HG03066 (cell line): ENCODE results near the gene PDK2.

Source experiments
- ATAC-seq: cut with Tn5 transposase; IDR thresholded peaks from one replicate; pipeline ENCODE4 v1.9.1; 2021; ENCODE audit warnings: low read depth; ENCODE audit not compliant: unreplicated experiment

Gene PDK2

DNA sequence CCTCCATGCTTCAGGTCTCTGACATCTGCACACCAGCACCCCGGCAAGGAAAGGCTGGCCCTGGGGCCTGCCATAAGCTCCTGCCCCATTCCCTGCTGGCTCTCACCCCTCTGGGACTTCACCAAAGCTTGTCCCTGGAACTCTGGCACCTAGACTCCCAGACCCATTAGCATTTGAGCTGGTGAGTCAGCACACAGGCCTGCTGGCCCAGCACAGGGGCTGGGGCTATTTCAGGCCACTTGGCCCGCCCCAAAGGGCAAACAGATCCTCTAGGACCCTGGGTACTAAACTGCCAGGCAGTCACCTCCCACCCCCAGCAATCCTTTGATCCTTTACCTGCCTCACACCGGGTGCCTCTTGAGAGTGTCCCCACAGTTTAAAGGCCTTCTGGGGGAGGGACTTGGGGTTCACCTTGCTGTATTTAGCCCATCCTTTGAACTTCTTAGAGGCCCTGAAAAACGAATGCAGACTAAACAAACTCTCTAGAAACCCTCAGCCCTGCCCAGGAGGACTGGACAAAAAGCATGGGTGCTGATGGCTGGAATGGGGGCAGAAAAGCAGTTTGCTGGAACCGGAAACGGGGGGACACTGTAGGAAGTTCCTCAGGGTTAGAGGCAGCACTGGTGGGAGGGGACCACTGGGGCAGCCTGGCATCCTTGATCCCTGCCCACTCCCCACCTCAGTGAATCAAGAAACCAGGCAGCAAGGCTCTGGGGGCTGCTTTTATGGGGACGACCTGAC is 38.0 kb downstream of the PDK2 start:
- no peak for ATAC-seq

DNA sequence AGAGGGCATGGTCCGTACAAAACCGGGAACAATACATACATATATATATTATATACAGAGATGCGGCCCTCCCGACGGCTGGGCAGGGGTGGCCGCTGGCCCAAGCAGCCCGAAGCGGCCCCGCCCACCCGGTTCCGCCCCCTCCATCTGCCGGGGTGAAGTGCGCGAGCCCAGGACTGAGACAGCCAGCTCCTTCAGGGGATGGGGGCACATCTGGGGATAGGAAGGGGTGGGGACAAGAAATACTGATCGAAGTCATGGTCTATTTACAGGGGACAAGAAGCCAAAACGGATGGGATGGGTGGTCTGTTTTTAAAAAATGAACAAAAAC is 38.6 kb downstream of the PDK2 start:
- ATAC-seq = no peak

DNA sequence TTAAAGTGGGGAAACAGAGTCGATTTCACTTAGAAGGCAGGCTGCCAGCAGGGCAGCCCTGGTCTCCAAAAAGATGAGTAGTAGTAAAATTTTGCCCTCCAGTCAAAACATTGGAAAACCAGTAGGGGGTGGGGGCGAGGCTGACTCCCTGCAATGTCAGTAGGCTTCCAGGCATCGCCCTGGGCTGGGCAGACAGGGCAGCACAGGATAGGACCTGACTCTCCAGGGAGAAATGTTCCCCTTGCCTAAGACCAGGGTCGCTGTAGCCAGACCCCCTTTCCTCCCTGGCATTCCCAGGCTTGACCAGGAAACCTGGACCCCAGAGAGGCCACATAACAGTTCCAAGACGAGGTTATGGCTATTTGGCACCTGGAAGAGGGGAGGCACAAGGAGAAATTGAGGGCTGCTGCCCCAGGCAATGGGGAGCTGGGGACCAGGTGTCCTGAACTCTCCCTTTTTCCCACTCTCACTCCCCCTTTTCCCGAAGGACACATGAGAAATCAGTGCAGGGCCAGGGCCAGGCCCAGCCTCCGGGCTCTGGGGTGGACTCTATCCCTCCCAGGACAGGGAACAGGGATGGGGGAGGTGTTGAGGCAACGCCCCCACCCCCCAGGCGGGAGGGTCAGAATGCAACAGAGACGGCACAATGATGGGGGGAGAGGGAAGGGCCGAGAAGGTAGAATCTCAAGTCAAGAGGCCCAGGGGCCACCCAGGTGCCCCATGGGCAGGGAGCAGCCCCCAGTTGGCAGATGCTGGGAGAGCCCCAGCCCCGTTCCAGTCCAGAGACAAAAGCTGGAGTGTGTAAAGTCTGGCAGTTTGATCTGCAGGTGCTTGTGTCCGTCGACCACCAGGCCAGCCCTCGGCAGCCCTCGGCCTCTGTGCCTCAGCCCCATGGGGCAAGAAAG is 39.3 kb downstream of the PDK2 start:
- no peak for ATAC-seq

DNA sequence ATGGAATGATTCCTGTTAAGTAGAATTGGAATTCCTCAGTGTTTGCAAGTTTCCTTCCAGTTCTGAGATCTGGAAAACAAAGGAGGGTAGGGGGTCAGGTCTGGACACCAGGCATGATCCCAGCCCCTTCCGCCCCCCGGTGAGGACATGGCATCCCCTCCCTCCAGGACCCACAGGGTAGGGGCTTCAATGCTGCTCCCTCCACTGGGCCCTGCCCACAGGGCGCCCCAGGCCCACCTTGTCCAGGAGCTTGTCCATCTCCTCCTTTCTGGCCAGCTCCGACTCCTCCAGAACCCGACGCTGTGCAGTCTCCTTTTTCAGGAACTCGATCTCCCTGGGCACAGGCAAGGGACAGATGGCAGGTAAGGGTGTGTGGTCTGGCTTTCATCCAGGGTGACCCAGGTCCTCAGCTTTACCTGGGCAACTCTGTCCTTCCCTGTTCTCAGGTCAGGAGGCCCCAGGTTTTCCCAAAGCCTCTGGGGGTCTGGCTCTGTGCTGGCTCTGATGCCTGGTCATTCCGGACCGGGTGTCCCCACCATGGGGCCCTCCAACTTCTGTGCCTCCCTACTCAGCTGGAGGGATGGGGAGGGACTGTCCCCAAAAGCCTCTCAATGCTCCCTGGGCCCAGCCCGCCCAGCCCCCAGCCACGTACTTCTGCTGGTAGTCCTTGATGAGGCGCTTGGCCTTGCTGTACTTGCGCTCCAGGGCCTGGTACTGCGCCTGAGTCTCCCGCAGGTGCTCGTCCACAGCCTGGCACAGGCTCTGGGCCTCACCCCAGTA is 40.4 kb downstream of the PDK2 start:
- ATAC-seq = no peak

DNA sequence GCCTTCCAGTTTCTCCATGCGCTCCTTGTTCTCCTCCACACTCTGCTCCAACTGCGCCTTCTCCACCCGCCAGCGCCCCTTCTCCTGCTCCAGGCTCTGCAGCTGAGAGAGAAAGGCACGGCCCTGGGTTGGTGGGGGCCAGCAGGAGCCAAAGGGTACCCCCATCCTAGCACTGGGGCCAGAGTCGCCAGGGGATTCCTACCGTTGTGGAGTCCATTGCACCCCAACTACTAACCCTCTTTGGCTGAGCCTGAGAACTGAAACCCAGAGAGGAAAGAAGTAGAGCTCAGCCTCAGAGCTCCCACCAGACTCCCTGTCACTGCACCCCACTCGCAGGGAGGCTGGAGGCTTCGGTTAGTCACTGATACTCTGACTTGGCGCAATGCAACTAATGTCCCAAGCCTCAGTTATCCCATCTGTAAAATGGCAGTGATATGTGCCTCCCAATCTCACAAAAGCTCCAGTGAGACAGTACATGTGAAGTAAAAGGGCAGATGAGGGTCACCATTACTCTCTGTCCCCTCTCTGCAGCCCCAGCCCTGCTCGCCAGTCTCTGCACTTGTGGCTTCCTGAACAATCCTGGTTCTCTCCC is 41.0 kb downstream of the PDK2 start:
- no peak for ATAC-seq

DNA sequence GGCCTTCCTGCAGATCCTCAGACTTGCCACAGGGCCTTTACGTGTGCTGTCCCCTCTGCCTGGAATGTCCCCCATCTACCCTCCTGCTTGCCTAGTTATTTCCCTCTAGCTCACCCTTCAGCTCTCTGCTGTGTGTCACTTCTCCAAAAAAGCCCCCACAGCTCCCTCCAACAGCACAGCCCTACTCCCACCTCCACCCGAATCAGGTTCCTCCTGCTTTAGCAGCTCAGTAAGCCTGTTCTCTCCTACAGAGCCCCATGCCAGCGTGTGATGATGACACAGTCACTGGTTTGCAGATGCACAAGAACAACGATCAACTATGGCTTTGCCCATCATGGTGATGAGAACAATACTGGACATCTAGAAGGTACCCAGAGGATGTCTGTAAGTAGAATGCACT is 41.9 kb downstream of the PDK2 start:
- no peak for ATAC-seq

DNA sequence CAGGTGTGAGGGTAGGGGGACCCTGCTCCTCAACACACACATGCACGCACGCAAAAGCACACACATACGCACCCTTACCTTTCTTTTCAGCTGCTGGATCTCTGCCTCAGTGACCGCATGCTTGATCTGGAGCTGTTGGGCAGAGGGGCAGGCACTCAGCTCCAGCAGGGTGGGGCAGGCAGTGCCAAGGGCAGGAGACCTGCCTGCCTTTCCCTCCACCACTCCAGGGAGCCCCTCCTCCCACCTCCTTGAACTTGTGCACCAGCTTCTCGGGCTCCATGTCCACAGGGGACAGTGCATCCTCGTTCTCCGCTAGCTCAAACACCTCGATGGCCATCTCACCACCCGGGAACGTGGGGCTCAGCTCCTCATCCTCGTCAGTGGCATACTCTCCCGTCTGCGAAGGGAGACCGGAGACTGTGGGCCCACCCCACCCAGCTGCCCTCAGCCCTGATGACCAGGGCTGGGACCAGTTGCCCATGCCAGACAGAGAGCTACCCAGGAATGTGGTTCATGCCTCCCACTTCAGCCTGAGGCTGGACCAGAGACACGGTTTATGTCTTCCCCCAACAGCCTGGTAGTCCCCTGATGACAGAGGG is 44.1 kb downstream of the PDK2 start:
- ATAC-seq = no peak

DNA sequence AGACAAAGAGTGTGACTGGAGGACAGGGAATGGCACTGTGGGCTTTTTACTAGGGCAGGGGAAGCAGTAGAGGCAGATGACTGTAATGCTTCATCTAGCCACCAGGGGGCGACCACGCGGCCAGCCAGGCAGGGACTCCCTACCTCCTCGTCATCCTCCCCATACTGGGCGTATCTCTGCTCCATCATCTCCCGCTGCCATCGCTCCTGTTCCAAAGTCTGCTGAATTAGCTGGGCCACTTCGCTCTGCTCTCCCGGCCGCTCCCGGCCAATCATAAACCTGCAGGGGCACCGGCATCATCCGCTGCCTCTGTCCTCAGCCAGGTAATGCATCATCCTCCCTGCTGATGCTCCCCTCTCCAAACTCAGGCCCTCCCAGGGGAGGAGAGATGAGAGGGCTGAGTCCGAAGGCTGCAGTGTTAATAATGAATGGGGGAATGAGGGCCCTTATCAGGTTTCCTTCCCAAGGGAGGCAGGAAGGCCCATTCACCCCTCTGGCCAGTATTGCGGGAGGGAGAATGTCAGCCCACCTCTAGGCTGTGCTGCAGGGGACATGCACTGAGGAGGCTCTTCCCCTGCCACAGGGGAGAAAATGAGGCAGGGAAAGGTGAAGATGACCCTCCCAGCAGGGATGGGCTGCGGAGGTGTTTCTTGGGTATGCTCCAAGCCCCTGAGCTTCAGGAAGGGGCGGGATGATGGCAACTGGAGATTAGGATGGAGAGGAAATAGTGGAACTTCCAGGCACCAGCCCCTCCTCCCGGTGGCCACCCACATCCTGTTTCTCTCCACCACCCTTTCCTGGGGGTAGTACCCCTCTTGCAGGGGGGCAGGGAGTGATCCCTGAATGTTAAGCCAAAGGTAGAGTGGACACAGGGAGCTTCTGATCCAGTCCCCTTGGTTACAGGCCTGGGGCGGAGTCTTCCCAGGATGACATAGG is 45.1 kb downstream of the PDK2 start:
- no peak for ATAC-seq

DNA sequence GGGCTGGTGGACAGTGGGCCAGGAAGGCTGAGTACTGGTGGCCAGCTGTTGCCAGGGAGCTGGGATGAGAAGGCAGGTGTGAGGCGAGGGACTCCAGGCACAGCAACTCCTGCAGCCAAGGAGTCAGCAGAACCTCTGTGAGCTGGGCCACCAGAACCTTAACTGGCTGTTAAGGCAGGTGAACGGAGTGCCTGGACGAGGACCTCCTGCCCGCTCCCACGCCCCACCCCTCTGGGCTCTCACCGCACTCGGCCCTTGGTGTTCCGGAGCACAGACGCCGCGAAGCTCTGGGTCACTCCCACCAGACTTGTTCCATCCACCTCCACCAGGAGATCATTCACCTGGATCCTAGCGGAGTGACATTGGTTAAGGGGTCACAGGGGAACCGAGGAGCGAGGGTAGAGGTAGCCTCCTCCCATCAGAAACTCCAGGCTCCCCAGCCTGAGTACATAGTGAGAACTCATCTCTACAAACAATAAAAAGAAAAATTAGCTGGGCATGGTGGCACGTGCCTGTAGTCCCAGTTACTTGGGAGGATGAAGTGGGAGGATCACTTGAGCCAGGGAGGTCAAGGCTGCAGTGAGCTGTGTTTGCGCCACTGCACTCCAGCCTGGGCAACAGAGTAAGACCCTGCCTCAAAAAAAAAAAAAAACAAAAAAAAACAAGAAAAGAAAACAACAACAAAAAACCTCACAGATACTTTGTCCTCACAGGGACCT is 46.0 kb downstream of the PDK2 start:
- ATAC-seq = no peak

DNA sequence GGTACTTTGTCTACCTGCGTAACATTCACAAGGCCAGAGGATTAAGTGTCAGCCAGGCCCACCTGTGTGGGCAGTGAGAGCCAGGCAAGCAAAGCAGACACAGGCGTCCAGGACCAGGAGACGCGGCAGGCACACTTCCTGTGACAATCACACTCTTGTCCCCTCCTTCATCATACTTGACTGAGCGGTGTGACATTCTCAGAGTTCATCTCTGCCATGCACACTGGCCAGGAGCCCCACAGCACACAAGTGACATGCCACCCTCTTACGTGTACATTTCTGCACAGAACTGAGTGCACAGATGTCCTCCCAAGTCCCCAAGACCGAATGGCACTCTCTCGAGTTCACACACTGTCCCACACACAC is 46.6 kb downstream of the PDK2 start:
- ATAC-seq = no peak

DNA sequence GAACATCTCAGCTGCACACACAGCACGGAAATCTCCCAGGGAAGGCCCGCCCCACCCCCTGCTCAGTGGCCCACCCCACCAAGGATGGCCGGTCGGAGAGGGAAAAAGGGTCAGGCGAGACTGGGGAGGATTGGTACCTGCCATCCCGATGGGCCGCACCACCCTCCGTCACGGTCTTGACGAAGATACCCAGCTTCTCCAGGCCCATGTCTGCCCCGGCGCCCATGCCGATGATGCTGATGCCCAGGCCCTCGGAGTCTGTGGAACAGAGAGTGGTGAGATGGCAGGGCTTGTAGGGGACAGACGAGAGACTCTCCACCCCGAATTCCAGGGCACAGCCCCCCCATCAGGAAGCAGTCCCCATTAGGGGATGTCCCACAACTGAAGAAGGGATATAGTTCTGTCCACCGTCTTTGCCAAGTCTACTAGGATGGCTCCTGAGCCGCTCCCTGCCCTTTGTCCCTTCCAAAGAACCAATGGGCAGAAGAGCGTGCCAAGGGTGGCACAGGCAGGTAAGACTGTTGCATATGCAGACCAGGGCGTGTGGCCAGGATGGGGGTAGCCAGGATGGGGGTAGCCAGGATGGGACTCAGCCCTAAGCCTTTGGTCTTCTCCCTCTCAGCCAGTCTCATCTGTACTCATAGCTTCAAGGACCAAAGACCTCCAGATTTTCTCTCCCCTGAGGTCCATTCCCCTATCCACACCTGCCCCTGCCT is 48.5 kb downstream of the PDK2 start:
- ATAC-seq = no peak

DNA sequence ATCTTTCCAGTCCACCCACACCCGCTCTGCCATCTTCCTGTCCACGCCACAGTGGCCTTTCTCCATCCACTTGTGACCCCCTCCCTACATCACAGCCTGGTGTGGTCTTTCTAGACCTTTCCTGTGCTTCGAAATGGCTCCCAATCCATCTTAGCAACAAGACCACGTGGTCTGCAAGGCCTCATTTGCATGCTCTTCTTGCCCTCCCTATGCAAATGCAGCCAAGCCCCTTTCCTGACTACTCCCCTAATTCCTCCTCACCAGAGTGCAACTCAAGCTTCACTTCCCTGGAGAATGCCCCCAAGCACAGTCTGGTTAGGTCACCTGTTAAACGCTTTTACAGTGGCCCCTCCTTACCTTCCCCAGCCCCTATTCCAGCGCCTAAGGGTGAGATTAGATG is 49.2 kb downstream of the PDK2 start:
- ATAC-seq = no peak

DNA sequence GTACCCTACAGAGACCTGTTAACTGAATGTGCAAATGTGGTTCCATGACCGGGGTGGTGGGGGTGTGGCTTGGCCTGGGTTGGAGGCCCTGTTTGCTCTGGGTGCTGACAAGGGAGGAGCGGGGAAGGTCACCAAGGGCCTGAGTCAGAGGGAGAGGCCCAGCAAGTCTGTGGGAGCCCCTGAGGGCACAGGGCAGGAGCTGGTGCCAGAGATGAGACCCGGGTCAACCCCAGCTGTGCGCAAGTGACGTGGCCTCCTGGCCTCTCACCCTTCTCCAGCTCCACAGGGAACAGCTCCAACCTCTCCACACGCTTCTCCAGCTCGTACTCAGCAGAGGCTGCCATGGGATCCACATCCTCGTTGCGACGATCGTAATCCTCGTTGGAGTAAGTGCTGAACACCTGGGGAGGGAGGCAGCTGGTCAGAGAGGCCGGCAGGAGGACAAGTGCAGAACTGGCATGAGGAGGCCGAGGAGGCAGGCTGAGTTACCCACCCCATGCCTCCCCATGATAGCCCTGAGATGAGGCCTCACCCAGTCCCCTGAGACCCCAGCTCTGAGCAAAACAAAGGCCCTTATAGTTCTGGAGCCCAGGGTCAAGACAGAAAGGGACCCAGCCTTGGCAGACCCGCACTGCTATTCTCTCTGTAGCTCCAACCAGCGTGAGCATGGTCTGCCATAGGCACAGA is 49.8 kb downstream of the PDK2 start:
- no peak for ATAC-seq

DNA sequence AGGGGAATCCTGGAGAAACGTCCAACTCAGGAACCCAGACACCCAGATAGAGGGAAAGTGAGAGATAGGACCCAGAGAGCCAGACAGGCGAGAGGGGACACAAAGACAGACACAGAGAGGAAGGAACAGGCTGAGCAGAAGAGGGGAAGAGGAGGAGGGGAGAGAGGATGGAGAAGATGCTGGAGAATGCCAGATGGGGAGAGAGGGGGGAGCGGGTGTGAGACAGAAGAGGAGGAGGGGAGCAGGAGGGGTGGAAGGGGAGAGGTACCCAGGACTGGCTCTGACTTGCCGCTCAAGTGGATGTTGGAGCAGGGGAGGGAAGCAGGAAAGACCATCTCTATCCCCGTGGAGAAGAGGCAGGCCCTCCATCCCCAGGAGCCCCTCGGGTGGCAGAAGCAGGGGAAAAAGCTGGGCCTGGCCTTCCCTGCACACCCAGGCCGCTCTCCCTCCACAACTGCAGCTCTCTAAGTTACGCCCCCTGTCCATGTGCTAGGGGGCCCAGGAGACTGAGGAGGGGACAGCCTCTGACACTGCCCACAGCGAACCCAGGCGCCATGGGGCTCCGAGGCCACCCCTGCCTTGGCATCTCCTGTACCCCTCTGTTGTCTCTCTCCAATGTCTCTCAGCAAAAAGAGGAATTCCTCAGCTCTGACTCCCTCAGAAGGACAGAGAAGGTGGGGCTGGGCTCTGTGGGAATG is 50.5 kb downstream of the PDK2 start:
- no peak for ATAC-seq

DNA sequence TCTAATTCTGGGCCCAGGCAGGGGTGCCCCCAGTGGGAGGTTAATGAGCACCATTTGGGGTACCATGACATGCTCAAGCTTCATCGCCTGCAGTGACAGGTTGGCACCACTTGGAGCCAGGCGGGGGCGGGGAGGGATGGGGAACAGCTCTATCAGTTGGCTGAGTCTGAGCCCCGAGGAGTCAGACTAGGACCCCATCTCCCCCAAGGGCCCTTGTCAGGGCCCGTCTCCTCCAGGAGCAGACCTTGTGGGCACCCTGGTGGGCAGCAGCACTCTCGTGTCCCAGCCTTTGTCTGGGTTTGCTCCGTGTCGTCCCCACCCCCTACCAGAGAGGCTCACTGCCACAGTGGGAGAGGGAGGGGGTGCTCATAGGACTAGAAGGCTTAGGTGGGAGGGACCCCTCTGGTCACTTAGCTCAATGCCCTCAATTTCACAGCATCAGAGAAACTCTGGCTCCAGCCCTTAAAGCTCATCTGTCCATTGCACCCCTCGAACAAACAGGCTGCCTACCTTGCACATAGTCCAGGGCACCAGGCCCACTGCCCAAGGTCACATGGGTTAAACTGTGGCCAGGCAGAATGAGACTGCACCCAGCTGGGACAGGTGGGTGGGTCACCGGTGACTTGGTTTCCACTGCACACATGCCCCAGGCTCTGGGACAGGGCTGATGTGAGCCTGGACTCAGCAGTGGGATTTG is 51.2 kb downstream of the PDK2 start:
- no peak for ATAC-seq

DNA sequence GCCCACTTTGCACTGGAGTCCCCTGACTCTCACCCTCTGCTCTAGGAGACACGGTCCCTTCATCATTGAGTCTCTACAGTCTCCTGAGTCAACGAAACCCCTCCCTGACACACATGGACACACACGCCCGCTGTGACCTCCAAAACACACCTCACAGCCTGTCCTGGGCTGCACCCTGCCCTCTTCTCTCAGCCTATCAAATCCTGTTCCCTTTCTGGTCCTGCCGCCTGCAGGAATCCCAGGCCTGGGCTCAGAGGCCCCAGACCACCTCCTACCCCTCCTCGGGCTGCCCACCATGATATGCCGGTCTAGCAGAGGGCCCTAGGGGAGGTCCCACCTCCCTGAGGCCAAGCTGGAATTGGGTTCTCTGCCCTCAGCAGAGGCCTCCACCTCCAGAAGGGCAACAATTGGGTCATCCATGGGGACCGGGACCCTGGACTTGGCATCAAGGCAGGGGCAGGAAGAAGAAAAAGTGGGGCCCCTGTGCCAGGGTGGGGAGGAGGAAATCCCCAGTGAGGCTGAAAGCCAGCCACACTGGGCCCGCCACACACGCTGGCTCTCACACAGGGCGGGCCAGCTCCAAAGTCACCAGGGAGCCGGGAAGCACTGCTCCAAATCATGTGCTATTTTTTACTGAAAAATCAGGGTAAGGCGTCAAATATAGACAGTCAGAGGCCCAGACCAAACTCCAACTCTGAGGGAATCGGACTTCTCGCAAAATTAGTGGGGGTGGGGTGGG is 51.9 kb downstream of the PDK2 start:
- ATAC-seq = no peak
